ENCODE data around the gene PDE4DIP.
"Not testable (repeated sequence)": the region's sequence is repeated elsewhere in the genome, so short reads cannot be mapped to it uniquely, and the experiment has no call there.

PDE4DIP gene

GRCh38 chr1:148844220-148844619, at the start of gene PDE4DIP:
Gene PDE4DIP, plus strand, starts transcription at chr1:148844428. Its CDS starts 347 bp downstream, at chr1:148844775.
- FAIRE-seq: peak; percentile 65
- not testable (repeated sequence) for DNase-seq (ENCODE audit: low spot score)

- FAIRE-seq; DNase-seq (ENCODE audit: low spot score): not testable (repeated sequence)
These were observed 35.8 kb upstream of the PDE4DIP start for GRCh38 chr1:148808268-148808928.

DNA sequence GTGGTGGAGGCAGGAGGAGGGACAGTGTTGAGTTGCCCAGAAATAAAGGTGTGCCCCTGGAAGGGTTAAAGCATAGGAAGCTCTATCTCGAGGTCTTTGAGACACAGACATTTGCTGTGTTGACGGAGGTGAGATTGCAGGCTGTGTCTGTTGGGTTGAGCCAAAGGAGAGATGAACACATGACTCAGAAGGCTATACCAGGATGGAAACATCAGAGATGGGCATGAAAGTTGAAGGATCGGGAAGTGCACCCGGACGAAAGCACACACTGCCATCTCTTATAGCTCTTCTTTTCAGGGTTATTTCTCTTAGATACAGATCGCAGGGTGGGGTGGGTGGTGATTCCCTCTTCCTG, 35.3 kb upstream of the PDE4DIP start:
- FAIRE-seq; DNase-seq (ENCODE audit: low spot score): not testable (repeated sequence)

GRCh38 chr1:148822180-148822579, 22.0 kb upstream of the PDE4DIP start:
- FAIRE-seq; DNase-seq (ENCODE audit: low spot score): not testable (repeated sequence)

GRCh38 chr1:148823822-148824221, 20.4 kb upstream of the PDE4DIP start:
- DNase-seq (ENCODE audit: low spot score); FAIRE-seq: not testable (repeated sequence)

DNA sequence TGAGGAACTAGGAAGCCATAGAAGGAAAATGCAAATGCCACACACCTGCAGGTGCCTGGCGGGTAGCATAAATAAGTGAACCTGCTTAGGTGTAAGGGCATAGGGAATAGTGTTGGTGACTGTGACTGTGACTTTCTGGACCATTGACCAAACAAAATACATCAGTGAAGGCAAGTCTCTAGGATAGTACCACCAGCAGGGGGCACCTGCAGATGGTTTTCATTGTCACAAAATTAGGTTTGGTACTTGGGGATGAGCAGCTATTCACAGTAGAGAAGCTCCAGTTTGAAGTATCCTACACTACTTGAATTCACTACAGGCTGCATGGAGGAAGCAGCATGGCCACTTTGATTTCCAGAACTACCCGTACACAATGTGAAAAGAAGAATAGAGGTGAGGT, 19.2 kb upstream of the PDE4DIP start:
- not testable (repeated sequence) for FAIRE-seq; DNase-seq (ENCODE audit: low spot score)

DNA sequence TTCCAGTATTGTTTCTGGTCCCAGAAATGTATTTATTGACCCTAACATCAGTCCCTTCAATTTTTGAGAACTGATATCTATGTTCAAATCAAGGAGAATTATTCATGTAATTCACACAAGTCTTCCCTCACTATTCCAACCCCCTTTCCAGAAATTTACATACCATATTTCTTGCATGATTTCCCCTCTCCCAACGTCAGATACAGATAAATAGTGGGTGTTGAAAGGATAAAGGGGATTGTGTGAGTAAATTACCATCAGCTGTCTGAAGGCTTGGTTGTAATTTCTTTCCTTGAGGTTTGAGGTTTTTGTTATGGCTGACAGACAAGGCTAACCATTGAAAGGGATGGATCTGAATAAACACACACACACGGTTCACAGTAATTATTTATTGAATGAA, 15.7 kb upstream of the PDE4DIP start:
- not testable (repeated sequence) for DNase-seq (ENCODE audit: low spot score); FAIRE-seq

DNA sequence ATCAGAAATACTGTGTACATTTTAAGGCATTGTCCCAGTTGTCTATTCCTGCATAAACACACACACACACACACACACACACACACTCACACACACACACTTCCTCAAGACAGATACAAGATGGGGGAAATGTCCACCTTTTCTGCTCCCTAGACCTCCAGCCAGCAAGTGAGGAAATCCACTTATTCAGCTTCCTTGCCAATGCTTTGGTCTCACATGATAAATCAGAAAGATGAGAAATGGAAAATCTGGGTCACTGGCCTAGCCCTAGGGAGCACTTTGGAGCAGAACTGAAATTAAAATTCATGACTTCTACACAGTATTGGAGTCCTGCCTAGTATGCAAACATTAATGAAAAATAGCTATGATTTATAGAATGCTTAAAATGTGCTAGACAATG, 15.3 kb upstream of the PDE4DIP start:
- not testable (repeated sequence) for DNase-seq (ENCODE audit: low spot score); FAIRE-seq

DNA sequence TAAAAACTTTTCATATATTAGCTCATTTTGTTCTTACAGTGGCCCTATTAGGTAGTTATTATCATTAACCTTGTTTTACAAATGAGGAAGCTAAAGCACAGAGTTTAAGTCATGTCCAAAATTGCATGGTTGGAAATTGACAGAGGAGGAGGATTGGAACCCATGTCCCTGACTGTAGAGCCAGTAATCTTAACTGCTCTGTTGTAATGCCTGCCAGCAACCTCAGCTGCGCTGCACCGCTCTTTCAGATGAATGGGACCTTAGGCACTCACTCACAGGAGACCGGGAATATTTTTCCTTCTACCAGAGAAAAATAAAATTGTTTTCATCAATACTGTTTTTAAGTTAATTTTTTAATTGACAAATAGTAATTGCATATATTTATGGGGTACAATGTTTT, 14.9 kb upstream of the PDE4DIP start:
- DNase-seq (ENCODE audit: low spot score); FAIRE-seq: not testable (repeated sequence)

DNA sequence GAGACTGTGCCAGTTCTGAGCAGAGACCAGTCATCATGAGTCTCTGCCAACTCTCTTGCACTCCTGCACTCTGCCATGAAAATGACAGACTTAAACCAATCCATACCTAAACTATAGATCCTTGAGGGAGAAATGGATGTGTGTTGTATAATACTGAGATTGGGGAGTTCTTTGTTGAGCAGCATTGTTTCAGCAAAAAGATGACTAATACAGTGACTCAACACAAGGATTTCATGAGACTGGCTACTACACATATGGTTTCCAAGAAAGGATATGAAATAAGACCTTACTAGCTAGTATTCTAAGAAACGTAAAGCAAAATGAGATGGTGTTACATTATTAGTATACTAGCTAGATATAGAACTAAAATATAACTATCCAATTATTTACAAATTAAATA, 3.0 kb upstream of the PDE4DIP start:
- not testable (repeated sequence) for DNase-seq (ENCODE audit: low spot score); FAIRE-seq

DNA sequence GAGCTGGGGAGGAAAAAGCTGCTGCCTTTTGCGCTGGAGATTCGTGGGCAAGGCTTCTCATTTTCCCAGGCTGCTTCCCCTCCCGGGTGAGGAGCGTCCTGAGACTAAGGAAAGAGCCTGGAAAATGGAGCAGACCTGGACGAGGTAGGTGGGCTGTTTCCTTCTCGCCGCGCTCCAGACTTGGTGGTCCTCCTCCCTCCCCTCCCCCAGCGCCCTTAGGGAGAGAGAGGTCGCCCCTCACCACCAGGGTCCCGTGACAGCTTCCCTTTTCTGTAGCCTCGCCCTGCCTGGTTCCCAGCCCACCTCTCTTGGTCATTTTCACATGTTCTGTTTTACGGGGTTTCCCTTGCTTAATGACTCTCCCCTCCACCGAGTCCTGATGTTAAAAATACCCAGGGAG, 423 bp downstream of the PDE4DIP start:
- not testable (repeated sequence) for FAIRE-seq; DNase-seq (ENCODE audit: low spot score)

GRCh38 chr1:148845068-148845467, 840 bp downstream of the PDE4DIP start:
- not testable (repeated sequence) for DNase-seq (ENCODE audit: low spot score); FAIRE-seq

- FAIRE-seq: not testable (repeated sequence)
These were observed 6.1 kb downstream of the PDE4DIP start for GRCh38 chr1:148850347-148850746.

DNA sequence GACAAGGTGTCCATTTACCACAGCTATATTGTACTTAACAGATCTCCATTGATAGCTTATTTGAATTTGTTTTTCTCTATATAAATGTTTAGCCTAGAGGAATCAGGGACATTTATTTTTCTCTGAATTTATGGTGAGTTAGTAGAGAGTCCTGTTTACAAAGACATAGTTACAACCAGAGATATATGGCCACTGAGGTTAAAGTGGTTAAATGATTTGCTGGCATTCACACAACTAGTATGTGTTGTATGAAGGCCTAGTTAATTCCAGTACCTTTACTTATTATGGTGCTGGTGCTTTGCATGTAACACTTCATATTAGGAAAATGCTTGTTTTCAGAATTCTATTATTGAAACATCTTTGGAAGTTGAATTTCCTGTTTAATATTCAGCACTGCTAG, 6.6 kb downstream of the PDE4DIP start:
- not testable (repeated sequence) for FAIRE-seq; DNase-seq (ENCODE audit: low spot score)

More at GRCh38 chr1:148850347-148850746, 6.1 kb downstream of the PDE4DIP start:
- DNase-seq (ENCODE audit: low spot score): not testable (repeated sequence)

GRCh38 chr1:148851684-148852083, 7.5 kb downstream of the PDE4DIP start:
- not testable (repeated sequence) for FAIRE-seq; DNase-seq (ENCODE audit: low spot score)

DNA sequence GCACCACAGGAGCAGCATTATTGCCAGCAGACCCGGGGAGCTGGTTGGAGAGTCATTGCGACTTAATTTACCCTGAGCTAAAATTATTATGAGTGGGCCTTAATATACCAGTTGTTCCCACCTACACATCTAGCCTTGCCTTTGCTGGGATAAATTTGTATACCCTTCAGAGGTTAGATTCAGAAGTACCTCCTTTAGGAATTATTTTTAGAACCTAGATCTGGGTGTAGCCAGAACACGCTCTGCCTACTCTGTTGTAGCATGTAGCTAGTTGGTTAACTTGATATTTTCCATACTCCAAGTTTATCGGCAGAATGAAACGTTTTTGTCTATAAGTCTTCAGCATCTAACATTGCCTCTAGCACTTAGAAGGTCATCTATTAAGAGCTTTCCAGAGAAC, 9.1 kb downstream of the PDE4DIP start:
- FAIRE-seq; DNase-seq (ENCODE audit: low spot score): not testable (repeated sequence)

DNA sequence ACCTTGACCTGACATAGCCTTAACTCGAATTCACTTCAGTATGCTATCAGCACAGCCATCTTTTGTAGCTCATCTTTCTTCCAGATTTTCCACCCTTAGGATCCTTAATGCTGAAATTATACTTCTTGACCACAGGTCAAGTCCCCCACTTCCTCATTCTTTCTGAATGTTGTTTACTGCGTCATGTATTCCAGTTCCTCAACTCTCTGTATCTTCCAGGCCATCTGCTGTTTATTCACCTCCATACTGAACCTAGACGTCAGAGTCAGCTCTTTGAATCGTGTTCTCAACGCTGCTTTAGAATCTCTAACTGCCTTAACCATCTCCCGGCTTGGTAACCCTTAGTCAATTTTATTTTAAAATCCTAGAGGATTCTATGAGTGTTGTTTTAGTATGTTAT, 9.8 kb downstream of the PDE4DIP start:
- not testable (repeated sequence) for FAIRE-seq; DNase-seq (ENCODE audit: low spot score)

DNA sequence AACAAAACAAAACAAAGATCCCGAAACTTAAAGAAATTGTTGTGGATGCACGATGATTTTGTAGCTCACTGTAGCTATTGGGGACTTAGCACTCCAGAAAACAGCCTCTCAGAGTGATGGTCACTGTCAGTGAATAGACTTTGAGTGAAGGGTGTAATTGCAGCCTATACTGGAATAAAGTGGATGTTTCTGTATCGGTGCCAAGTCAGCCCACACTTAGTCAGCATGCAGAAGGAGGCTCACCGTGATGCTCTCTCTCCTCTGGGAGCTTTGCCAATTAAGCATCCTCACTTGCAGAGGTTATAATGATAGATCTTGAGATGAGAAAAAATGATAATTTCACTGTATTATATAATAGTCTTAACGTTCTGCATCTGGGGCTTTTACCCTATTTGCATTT, 11.1 kb downstream of the PDE4DIP start:
- DNase-seq (ENCODE audit: low spot score); FAIRE-seq: not testable (repeated sequence)

DNA sequence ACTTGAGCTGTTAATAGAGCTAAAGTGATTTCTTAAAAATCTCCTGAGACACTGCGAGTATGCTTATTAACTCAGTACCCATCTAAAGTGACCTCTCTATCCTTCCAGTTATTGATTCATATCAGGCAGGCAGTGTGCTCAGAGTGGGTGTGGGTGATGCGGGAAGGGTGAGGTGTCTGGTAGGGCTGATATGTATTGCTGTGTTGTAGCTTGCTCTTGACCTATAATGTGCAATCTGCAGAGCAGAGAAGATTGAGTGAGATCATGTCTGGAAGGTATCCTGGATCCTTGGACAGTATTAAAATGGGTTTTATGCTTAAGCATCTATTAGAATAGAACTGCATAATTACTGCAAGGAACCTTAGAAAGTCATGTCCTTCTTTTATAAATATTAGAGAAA, 15.8 kb downstream of the PDE4DIP start:
- DNase-seq (ENCODE audit: low spot score); FAIRE-seq: not testable (repeated sequence)

- DNase-seq (ENCODE audit: low spot score); FAIRE-seq: not testable (repeated sequence)
These were observed 16.5 kb downstream of the PDE4DIP start for GRCh38 chr1:148860579-148861259.

- not testable (repeated sequence) for DNase-seq (ENCODE audit: low spot score); FAIRE-seq
These were observed 18.4 kb downstream of the PDE4DIP start for GRCh38 chr1:148862590-148862989.

All from urothelium cell line (cell line).